ENCODE results near the gene TNIK. TPM values are rescaled to one million over a fixed set of nuclear protein-coding genes. Genes with fewer than 3 reads are reported as not detected.

Gene TNIK
- total and polyA plus RNA-seq, 2 of the 13 experiments (the other 11 are each of a cell fraction or from before 2014, with no cell fraction given), result 0.15 to 0.22 TPM

DNA sequence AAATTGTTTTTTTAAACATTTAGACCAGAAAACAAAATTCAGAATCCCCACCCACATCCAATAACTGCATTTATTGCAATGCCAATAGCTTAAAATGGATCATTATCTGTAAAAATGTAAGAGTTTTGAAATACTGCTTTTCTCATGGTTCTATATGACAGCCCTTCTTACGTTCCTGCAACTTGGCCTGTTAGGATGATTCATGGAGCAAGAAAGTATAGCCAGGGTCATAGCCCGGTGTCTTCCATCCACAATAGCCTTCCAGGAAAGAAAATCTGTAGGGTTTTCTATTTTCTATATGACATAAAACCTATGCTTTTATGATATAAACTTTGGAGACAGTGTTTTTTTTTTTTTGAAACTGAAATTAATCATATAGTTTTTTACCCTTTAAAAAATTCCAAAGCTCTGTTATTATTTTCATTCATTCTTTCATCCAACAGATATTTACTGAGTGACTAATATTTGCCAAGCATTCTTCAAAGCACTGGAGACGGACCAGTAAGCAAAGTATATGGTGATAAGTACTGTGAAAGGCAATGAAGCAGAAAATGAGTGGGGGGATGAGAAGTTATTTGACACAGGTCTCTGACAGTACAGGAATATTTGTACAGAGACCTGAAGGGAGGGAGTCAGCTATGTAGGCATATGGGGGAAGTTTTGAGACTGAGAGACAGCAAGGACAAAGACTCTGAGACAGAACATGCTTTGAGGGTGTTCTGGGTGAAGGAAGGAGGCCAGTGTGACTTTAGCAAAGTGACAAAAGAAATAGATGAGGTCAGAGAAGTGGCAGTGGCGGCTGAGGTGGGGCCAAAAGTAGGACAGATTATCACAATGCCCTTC lies 404.6 kb downstream of the TNIK start (continued):
- TF ChIP-seq, protein P1, sequence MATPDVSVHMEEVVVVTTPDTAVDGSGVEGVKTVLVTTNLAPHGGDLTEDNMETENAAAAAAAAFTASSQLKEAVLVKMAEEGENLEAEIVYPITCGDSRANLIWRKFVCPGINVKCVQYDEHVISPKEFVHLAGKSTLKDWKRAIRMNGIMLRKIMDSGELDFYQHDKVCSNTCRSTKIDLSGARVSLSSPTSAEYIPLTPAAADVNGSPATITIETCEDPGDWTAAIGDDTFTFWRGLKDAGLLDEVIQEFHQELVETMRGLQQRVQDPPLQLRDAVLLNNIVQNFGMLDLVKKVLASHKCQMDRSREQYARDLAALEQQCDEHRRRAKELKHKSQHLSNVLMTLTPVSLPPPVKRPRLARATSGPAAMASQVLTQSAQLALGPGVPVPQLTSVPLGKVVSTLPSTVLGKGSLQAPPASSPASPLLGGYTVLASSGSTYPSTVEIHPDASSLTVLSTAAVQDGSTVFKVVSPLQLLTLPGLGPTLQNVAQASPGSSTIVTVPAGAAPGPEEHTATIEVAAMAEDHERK (CRISPR knock-in tag; IDR thresholded peaks at IDR 0.05; ENCODE audit: low read depth), result no peak
- TF ChIP-seq, protein P2, sequence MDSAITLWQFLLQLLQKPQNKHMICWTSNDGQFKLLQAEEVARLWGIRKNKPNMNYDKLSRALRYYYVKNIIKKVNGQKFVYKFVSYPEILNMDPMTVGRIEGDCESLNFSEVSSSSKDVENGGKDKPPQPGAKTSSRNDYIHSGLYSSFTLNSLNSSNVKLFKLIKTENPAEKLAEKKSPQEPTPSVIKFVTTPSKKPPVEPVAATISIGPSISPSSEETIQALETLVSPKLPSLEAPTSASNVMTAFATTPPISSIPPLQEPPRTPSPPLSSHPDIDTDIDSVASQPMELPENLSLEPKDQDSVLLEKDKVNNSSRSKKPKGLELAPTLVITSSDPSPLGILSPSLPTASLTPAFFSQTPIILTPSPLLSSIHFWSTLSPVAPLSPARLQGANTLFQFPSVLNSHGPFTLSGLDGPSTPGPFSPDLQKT (CRISPR knock-in tag; IDR thresholded peaks at IDR 0.05; ENCODE audit: borderline replicate concordance), result no peak
- no peak for TF ChIP-seq ZNF570 (CRISPR knock-in tag; IDR thresholded peaks at IDR 0.05; ENCODE audit: borderline replicate concordance)
- TF ChIP-seq KDM1A (CRISPR knock-in tag; IDR thresholded peaks at IDR 0.05), result no peak
- TF ChIP-seq ZNF20 (CRISPR knock-in tag; IDR thresholded peaks at IDR 0.05), result no peak
- TF ChIP-seq, protein P3, sequence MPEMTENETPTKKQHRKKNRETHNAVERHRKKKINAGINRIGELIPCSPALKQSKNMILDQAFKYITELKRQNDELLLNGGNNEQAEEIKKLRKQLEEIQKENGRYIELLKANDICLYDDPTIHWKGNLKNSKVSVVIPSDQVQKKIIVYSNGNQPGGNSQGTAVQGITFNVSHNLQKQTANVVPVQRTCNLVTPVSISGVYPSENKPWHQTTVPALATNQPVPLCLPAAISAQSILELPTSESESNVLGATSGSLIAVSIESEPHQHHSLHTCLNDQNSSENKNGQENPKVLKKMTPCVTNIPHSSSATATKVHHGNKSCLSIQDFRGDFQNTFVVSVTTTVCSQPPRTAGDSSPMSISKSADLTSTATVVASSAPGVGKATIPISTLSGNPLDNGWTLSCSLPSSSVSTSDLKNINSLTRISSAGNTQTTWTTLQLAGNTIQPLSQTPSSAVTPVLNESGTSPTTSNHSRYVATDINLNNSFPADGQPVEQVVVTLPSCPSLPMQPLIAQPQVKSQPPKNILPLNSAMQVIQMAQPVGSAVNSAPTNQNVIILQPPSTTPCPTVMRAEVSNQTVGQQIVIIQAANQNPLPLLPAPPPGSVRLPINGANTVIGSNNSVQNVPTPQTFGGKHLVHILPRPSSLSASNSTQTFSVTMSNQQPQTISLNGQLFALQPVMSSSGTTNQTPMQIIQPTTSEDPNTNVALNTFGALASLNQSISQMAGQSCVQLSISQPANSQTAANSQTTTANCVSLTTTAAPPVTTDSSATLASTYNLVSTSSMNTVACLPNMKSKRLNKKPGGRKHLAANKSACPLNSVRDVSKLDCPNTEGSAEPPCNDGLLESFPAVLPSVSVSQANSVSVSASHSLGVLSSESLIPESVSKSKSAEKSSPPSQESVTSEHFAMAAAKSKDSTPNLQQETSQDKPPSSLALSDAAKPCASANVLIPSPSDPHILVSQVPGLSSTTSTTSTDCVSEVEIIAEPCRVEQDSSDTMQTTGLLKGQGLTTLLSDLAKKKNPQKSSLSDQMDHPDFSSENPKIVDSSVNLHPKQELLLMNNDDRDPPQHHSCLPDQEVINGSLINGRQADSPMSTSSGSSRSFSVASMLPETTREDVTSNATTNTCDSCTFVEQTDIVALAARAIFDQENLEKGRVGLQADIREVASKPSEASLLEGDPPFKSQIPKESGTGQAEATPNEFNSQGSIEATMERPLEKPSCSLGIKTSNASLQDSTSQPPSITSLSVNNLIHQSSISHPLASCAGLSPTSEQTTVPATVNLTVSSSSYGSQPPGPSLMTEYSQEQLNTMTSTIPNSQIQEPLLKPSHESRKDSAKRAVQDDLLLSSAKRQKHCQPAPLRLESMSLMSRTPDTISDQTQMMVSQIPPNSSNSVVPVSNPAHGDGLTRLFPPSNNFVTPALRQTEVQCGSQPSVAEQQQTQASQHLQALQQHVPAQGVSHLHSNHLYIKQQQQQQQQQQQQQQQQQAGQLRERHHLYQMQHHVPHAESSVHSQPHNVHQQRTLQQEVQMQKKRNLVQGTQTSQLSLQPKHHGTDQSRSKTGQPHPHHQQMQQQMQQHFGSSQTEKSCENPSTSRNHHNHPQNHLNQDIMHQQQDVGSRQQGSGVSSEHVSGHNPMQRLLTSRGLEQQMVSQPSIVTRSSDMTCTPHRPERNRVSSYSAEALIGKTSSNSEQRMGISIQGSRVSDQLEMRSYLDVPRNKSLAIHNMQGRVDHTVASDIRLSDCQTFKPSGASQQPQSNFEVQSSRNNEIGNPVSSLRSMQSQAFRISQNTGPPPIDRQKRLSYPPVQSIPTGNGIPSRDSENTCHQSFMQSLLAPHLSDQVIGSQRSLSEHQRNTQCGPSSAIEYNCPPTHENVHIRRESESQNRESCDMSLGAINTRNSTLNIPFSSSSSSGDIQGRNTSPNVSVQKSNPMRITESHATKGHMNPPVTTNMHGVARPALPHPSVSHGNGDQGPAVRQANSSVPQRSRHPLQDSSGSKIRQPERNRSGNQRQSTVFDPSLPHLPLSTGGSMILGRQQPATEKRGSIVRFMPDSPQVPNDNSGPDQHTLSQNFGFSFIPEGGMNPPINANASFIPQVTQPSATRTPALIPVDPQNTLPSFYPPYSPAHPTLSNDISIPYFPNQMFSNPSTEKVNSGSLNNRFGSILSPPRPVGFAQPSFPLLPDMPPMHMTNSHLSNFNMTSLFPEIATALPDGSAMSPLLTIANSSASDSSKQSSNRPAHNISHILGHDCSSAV (CRISPR knock-in tag; IDR thresholded peaks at IDR 0.05; ENCODE audit: borderline replicate concordance), result no peak

Data from HepG2 (cell line).